ENCODE results near the gene FAM193A. TPM values are rescaled to one million over a fixed set of nuclear protein-coding genes. Genes with fewer than 3 reads are reported as not detected.

FAM193A gene
- polyA plus RNA-seq, 1 experiment = 5.9 TPM

GRCh38 chr4:2746891-2747695 is 210.6 kb downstream of the FAM193A start:
- Histone ChIP-seq H3K4me3 (ENCODE audit: low read depth, low read length) (no peak overlapping the region), H3K27me3 (ENCODE audit: control insufficient read depth, insufficient read depth, low read length) (no peaks in the 10 kb centered on the region), H3K36me3 (ENCODE audit: control insufficient read depth, insufficient read depth, low read length) (peaks cover 38% of the 10 kb centered on the region)
- DNase-seq (ENCODE audit: low read depth) = no peak
- ChIA-PET POLR2A (no interaction called here), CTCF (no interaction called here)
- TF ChIP-seq, protein P1, sequence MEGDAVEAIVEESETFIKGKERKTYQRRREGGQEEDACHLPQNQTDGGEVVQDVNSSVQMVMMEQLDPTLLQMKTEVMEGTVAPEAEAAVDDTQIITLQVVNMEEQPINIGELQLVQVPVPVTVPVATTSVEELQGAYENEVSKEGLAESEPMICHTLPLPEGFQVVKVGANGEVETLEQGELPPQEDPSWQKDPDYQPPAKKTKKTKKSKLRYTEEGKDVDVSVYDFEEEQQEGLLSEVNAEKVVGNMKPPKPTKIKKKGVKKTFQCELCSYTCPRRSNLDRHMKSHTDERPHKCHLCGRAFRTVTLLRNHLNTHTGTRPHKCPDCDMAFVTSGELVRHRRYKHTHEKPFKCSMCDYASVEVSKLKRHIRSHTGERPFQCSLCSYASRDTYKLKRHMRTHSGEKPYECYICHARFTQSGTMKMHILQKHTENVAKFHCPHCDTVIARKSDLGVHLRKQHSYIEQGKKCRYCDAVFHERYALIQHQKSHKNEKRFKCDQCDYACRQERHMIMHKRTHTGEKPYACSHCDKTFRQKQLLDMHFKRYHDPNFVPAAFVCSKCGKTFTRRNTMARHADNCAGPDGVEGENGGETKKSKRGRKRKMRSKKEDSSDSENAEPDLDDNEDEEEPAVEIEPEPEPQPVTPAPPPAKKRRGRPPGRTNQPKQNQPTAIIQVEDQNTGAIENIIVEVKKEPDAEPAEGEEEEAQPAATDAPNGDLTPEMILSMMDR (IDR thresholded peaks at IDR 0.05; ENCODE audit: insufficient read depth, low read depth, low read length) = no peak

DNA sequence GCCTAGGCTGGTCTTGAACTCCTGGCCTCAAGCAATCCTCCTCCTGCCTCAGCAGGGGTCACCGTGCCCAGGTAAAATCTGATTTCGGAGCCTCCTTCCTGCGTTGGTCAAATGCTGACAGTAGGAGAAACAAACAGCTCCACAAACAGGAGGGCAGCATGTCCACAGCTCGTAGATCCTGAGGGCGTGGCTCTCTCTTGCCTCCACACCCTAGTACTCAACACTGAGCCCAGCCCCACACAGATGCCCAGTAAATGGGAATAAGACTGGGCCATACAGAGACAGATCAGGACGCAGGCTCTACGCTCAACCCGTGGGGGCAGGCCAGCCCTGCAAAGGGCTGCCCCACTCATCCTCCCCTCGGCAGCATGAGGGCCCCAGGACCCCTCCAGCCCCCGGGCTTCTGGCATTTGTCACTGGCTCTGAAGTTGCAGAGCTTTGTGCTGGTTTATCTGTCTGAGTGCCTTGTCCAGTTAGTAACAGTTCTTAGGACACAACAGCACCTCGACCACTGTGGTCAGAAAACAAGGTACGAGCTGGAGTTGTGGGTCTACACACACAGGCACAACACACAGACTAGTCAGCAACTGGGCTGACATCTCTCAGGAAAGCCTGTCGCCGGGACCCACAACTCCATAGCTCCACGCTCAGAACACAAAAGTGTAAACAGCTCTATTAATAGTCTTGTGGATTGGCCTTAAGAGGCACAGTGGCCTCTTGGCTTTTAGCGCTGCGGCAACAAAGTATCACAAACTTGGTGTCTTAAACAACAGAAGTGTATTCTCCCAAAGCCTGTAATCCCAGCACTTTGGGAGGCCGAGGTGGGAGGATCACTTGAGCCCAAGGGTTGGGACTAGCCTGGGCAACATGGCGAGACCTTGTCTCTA is 214.5 kb downstream of the FAM193A start:
- ChIA-PET POLR2A (no interaction called here), CTCF (interaction anchor here (1.0 to 1.9 kb wide), 2 partner anchors 9 to 12 kb away, joined by 3 to 5 read pairs; no protein-coding TSS in a partner anchor)
- DNase-seq (ENCODE audit: low read depth) = no peak
- Histone ChIP-seq H3K27me3 (ENCODE audit: control insufficient read depth, insufficient read depth, low read length) (no peaks in the 10 kb centered on the region), H3K4me3 (ENCODE audit: low read depth, low read length) (no peak overlapping the region), H3K36me3 (ENCODE audit: control insufficient read depth, insufficient read depth, low read length) (peaks cover 17% of the 10 kb centered on the region)
- TF ChIP-seq, protein P1 (IDR thresholded peaks at IDR 0.05; ENCODE audit: insufficient read depth, low read depth, low read length) = no peak

GRCh38 chr4:2753436-2753835 is 217.0 kb downstream of the FAM193A start:
- H3K27me3 ChIP-seq (ENCODE audit: control insufficient read depth, insufficient read depth, low read length) = no peaks in the 10 kb centered on the region
- no peak overlapping the region for H3K4me3 ChIP-seq (ENCODE audit: low read depth, low read length)
- ChIA-PET POLR2A (no interaction called here), CTCF (interaction anchor here (1.9 kb wide), 1 partner anchor 10 kb away, joined by 5 read pairs; no protein-coding TSS in a partner anchor)
- TF ChIP-seq, protein P1 (IDR thresholded peaks at IDR 0.05; ENCODE audit: insufficient read depth, low read depth, low read length) = no peak
- 0 out of 2 replicates have a peak, but pooled peaks cover 2% of the 10 kb centered on the region for H3K36me3 ChIP-seq (ENCODE audit: control insufficient read depth, insufficient read depth, low read length)
- DNase-seq (ENCODE audit: low read depth) = no peak

GRCh38 chr4:2754848-2755819 is 218.7 kb downstream of the FAM193A start:
- H3K4me3 ChIP-seq (ENCODE audit: low read depth, low read length) = peak overlapping the region; percentile 98
- TF ChIP-seq, protein P1 (IDR thresholded peaks at IDR 0.05; ENCODE audit: insufficient read depth, low read depth, low read length) = no peak
- H3K27me3 ChIP-seq (ENCODE audit: control insufficient read depth, insufficient read depth, low read length) = no peaks in the 10 kb centered on the region
- 0 out of 2 replicates have a peak, but pooled peaks cover 2% of the 10 kb centered on the region for H3K36me3 ChIP-seq (ENCODE audit: control insufficient read depth, insufficient read depth, low read length)
- DNase-seq (ENCODE audit: low read depth) = no peak
- ChIA-PET CTCF (interaction anchor here (0.7 to 1.6 kb wide), 4 partner anchors 10 to 539 kb away, joined by 3 to 5 read pairs (median 4); no protein-coding TSS in a partner anchor), POLR2A (no interaction called here)
